Body of pancreas (tissue), 4 donors: ENCODE data around the gene TPCN2.

Experiments
- CTCF ChIP-seq, 7 experiments: fragments of 450-650 bp in 4 of 7; fragments of 200-600 bp in 3 of 7; sonication (generic) in 3 of 7; IDR thresholded peaks; one replicate each; pipeline ENCODE4 v1.5.1; 2016 to 2019; ENCODE audit warnings: antibody characterized with exemption in 7 of 7
- POLR2A ChIP-seq, 3 donors: fragments of 450-650 bp; IDR thresholded peaks; one replicate each; pipeline ENCODE4 v1.6.1; 2016; ENCODE audit warnings: antibody characterized with exemption in 3 of 3, mild to moderate bottlenecking in 2 of 3

- no peak for TF ChIP-seq CTCF (IDR thresholded peaks at IDR 0.05)
- no peak for TF ChIP-seq POLR2A (IDR thresholded peaks at IDR 0.05)
These were observed 120.7 kb downstream of the TPCN2 start for GRCh38 chr11:69169479-69169878.
